CD14-positive monocyte (primary cell): Measurements from ENCODE around the gene IFIH1. TPM values are rescaled to one million over a fixed set of nuclear protein-coding genes. Genes with fewer than 3 reads are reported as not detected.

Experiments
- DNase-seq, 3 donors: peaks; one replicate each; pipeline ENCODE4 v3.0.0-alpha.2; 2011 to 2022
- H2AFZ ChIP-seq: 2 replicates; pipeline ENCODE4 v1.6.0; 2012; ENCODE audit warnings: mild to moderate bottlenecking, low read depth, low read length, inconsistent platforms; ENCODE audit not compliant: insufficient read depth, poor library complexity, severe bottlenecking
- H3K27ac ChIP-seq, 2 donors: 1 replicate in 1 of 2; 2 replicates in 1 of 2; pipeline ENCODE4 v1.5.1; 2012 to 2013; ENCODE audit warnings: low read length in 2 of 2, control low read depth in 1 of 2, inconsistent platforms in 1 of 2, low read depth in 1 of 2, mild to moderate bottlenecking in 1 of 2
- H3K27me3 ChIP-seq, 2 donors: one replicate each; pipeline versions ENCODE4 v1.6.0 to v1.6.1; 2011 to 2013; ENCODE audit warnings: low read length in 2 of 2; ENCODE audit not compliant: control insufficient read depth in 2 of 2, insufficient read depth in 2 of 2
- H3K36me3 ChIP-seq, 2 donors: replicated peaks in 1 of 2; 1 replicate in 1 of 2; 2 replicates in 1 of 2; pipeline versions ENCODE4 v1.5.1 to v1.6.1; 2012 to 2013; ENCODE audit warnings: low read length in 2 of 2, control low read depth in 1 of 2, inconsistent platforms in 1 of 2, mild to moderate bottlenecking in 1 of 2; ENCODE audit not compliant: insufficient read depth in 2 of 2, control insufficient read depth in 1 of 2
- H3K4me1 ChIP-seq, 2 donors: 1 replicate in 1 of 2; 2 replicates in 1 of 2; pipeline versions ENCODE4 v1.5.1 to v1.6.1; 2012 to 2013; ENCODE audit warnings: low read length in 2 of 2, control low read depth in 1 of 2, inconsistent platforms in 1 of 2, mild to moderate bottlenecking in 1 of 2, moderate library complexity in 1 of 2; ENCODE audit not compliant: insufficient read depth in 2 of 2, control insufficient read depth in 1 of 2
- H3K4me2 ChIP-seq: replicated peaks from 2 replicates; pipeline ENCODE3; 2012; ENCODE audit warnings: low read length, moderate library complexity, mild to moderate bottlenecking; ENCODE audit not compliant: poor library complexity, severe bottlenecking; ENCODE audit errors: extremely low read depth
- H3K4me3 ChIP-seq, 3 experiments: fragments of 200-600 bp in 1 of 3; sonication (generic) in 1 of 3; replicated peaks in 1 of 3; 1 replicate in 2 of 3; 2 replicates in 1 of 3; pipeline ENCODE4 v1.5.1; 2011 to 2013; ENCODE audit warnings: low read length in 3 of 3, mild to moderate bottlenecking in 3 of 3, control low read depth in 2 of 3, low read depth in 2 of 3, inconsistent platforms in 1 of 3, moderate library complexity in 1 of 3
- H3K79me2 ChIP-seq: 2 replicates; pipeline ENCODE4 v1.6.0; 2012; ENCODE audit warnings: mild to moderate bottlenecking, control low read depth, inconsistent platforms, low read length, moderate library complexity; ENCODE audit not compliant: insufficient read depth
- H3K9ac ChIP-seq: 2 replicates; pipeline ENCODE4 v1.6.0; 2017; ENCODE audit warnings: low read length, mild to moderate bottlenecking; ENCODE audit not compliant: insufficient read depth, poor library complexity, severe bottlenecking
- H3K9me3 ChIP-seq, 2 donors: replicated peaks in 1 of 2; 1 replicate in 1 of 2; 2 replicates in 1 of 2; pipeline versions ENCODE4 v1.5.1 to v1.6.1; 2012 to 2013; ENCODE audit warnings: low read length in 2 of 2, control low read depth in 1 of 2; ENCODE audit not compliant: control insufficient read depth in 1 of 2, insufficient read depth in 1 of 2
- H4K20me1 ChIP-seq: 2 replicates; pipeline ENCODE4 v1.6.0; 2012; ENCODE audit warnings: mild to moderate bottlenecking, low read length, control low read depth, moderate library complexity; ENCODE audit not compliant: insufficient read depth
- H3K27ac Mint-ChIP-seq, 7 donors: one replicate each; pipeline ENCODE4 v1.8.0; 2020; ENCODE audit warnings: mild to moderate bottlenecking in 7 of 7, mixed read lengths in 7 of 7, moderate library complexity in 6 of 7, inconsistent platforms in 2 of 7
- H3K27me3 Mint-ChIP-seq, 3 donors: one replicate each; pipeline ENCODE4 v1.8.0; 2021 to 2022; ENCODE audit warnings: low read depth in 3 of 3, mild to moderate bottlenecking in 3 of 3, mixed read lengths in 3 of 3, moderate library complexity in 3 of 3, inconsistent platforms in 1 of 3
- H3K36me3 Mint-ChIP-seq, 2 donors: one replicate each; pipeline ENCODE4 v1.8.0; 2020; ENCODE audit warnings: mixed read lengths in 2 of 2, inconsistent platforms in 1 of 2, mild to moderate bottlenecking in 1 of 2
- H3K4me1 Mint-ChIP-seq: one replicate; pipeline ENCODE4 v1.8.0; 2020; ENCODE audit warnings: mild to moderate bottlenecking, mixed read lengths
- H3K4me3 Mint-ChIP-seq, 2 donors: one replicate each; pipeline ENCODE4 v1.8.0; 2020; ENCODE audit warnings: mild to moderate bottlenecking in 2 of 2, mixed read lengths in 2 of 2, moderate library complexity in 1 of 2
- H3K9me3 Mint-ChIP-seq, 7 donors: one replicate each; pipeline ENCODE4 v1.8.0; 2020 to 2022; ENCODE audit warnings: mixed read lengths in 7 of 7, mild to moderate bottlenecking in 6 of 7, moderate library complexity in 6 of 7, inconsistent platforms in 2 of 7
- WGBS: methylation state at CpG from one replicate; pipeline ENCODE4 v1.1.5; 2013; ENCODE audit warnings: missing lambda C conversion rate; ENCODE audit not compliant: insufficient coverage; 5-methylcytosine and 5-hydroxymethylcytosine counted together
- intact Hi-C, 2 donors: fragments of 100-400 bp; cut with micrococcal nuclease; formaldehyde crosslinking; loops; one replicate each; pipeline versions ENCODE4 v1.15.0 to v1.15.1; 2023
- polyA plus RNA-seq, 3 donors: library from polyadenylated mRNA; depleted of rRNA in 1 of 3; unstranded in 2 of 3; stranded (reverse) in 1 of 3; fragments of 300-500 nt in 2 of 3; fragments of >200 nt in 1 of 3; fragmentation: Illumina TruSeq in 2 of 3; gene quantifications; 1 replicate in 2 of 3; 2 replicates in 1 of 3; pipeline ENCODE4 v1.2.3, GENCODE V29; 2012 to 2021
- TF ChIP-seq, protein P1 (sequence below): fragments of 200-600 bp; IDR thresholded peaks from one replicate; pipeline ENCODE4 v1.8.0; 2022; ENCODE audit warnings: antibody characterized with exemption, mild to moderate bottlenecking

Gene IFIH1
- polyA plus RNA-seq, 3 donors = 11.6 to 17.6 (median 17.1) TPM

DNA sequence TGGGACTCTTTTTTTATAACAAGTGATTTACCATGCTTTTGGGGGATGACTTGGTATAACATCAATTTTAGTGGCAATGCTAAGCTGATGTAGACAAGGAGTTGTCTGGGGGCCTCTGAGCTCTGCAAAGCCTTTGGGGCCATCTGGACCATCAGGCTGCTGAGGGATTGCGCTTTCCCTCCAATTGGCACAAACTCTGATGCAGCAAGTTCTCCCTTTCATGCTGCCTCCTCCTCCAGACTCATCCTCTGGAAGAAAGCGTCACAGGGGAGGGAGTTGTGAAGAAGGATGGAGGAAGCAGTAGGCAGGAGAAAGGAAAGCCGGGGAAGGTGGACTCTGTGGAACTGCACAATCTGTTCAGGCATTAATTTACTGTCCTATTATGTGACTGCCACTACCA, 65.0 kb downstream of the IFIH1 start:
- H4K20me1 ChIP-seq = no peaks in the 10 kb centered on the region
- 100% methylated on average over 1 of the region's 3 CpGs for WGBS
- intact Hi-C loops = no loop called here

DNA sequence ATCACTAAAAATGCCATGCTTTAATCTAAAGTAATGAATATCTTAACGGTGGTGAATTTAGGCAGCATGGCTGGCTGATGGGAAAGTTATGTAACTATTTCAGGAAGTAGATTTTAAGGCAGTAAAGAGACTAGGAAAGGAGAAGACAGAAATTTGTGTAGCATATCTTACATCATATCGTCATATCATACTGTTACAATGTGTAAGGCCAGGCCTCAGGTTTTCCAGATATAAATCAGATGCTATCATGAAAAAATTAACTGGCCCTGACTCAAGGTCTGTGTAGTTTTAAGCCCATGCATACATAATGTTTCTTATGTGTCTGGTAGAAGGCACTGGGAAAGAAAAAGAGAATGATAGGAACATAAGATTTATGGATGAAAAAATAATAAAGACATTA, 66.3 kb downstream of the IFIH1 start:
- H3K79me2 ChIP-seq = no peaks in the 10 kb centered on the region
- no peak overlapping the region for H3K9ac ChIP-seq
- peak; percentile 39 to 52 (median 41) for DNase-seq
- no peak overlapping the region for H3K4me3 Mint-ChIP-seq
- no peak overlapping the region for H3K27ac ChIP-seq
- no peaks in the 10 kb centered on the region for H4K20me1 ChIP-seq
- peaks cover 0 to 2% (median 0%) of the 10 kb centered on the region in 3 donors for H3K27me3 Mint-ChIP-seq
- peaks cover 0 to 7% of the 10 kb centered on the region in 2 donors for H3K9me3 ChIP-seq
- H3K9me3 Mint-ChIP-seq = peaks cover 3 to 12% (median 7%) of the 10 kb centered on the region in 7 donors
- H2AFZ ChIP-seq = no peak overlapping the region
- TF ChIP-seq, protein P1, sequence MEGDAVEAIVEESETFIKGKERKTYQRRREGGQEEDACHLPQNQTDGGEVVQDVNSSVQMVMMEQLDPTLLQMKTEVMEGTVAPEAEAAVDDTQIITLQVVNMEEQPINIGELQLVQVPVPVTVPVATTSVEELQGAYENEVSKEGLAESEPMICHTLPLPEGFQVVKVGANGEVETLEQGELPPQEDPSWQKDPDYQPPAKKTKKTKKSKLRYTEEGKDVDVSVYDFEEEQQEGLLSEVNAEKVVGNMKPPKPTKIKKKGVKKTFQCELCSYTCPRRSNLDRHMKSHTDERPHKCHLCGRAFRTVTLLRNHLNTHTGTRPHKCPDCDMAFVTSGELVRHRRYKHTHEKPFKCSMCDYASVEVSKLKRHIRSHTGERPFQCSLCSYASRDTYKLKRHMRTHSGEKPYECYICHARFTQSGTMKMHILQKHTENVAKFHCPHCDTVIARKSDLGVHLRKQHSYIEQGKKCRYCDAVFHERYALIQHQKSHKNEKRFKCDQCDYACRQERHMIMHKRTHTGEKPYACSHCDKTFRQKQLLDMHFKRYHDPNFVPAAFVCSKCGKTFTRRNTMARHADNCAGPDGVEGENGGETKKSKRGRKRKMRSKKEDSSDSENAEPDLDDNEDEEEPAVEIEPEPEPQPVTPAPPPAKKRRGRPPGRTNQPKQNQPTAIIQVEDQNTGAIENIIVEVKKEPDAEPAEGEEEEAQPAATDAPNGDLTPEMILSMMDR = no peak
- H3K36me3 ChIP-seq = no peaks in the 10 kb centered on the region
- H3K4me1 Mint-ChIP-seq = peaks cover 24% of the 10 kb centered on the region
- no peak overlapping the region for H3K4me2 ChIP-seq
- intact Hi-C loops = no loop called here
- peaks cover 15 to 22% of the 10 kb centered on the region in 2 donors for H3K4me1 ChIP-seq
- peak overlapping the region in 6 of 7 donors; percentile 34 to 68 (median 54) for H3K27ac Mint-ChIP-seq
- no CpG with 5 or more reads among the region's 2 CpGs for WGBS
- H3K36me3 Mint-ChIP-seq = peaks cover 0 to 3% of the 10 kb centered on the region in 2 donors
- H3K4me3 ChIP-seq = no peak overlapping the region
- no peaks in the 10 kb centered on the region for H3K27me3 ChIP-seq

More for the DNA sequence above, 65.0 kb downstream of the IFIH1 start:
- no peaks in the 10 kb centered on the region for H3K27me3 ChIP-seq
- H3K27ac Mint-ChIP-seq = peak overlapping the region in 2 of 7 donors; percentile 13 to 45
- peaks cover 0 to 3% of the 10 kb centered on the region in 2 donors for H3K36me3 Mint-ChIP-seq
- H3K4me1 Mint-ChIP-seq = peaks cover 35% of the 10 kb centered on the region
- TF ChIP-seq, protein P1 = no peak
- H3K27ac ChIP-seq = no peak overlapping the region
- H2AFZ ChIP-seq = no peak overlapping the region
- peaks cover 3 to 12% (median 7%) of the 10 kb centered on the region in 7 donors for H3K9me3 Mint-ChIP-seq
- no peaks in the 10 kb centered on the region for H3K36me3 ChIP-seq
- no peaks in the 10 kb centered on the region for H3K79me2 ChIP-seq
- H3K9me3 ChIP-seq = peaks cover 0 to 7% of the 10 kb centered on the region in 2 donors
- H3K4me3 Mint-ChIP-seq = no peak overlapping the region
- no peak overlapping the region for H3K4me2 ChIP-seq
- peaks cover 18 to 31% of the 10 kb centered on the region in 2 donors for H3K4me1 ChIP-seq
- H3K4me3 ChIP-seq = no peak overlapping the region
- peaks cover 0 to 2% (median 0%) of the 10 kb centered on the region in 3 donors for H3K27me3 Mint-ChIP-seq
- H3K9ac ChIP-seq = no peak overlapping the region
- DNase-seq = no peak
